IPS DF 19.7 (cell line): ENCODE results near the gene PCBP3.
A peak's percentile ranks its signal among the peaks of the same experiment; 100 is the strongest.

Experiments
- DNase-seq: peaks from one replicate; pipeline ENCODE4 v3.0.0-alpha.2; 2013; ENCODE audit warnings: low read depth, low spot score

Gene PCBP3

GRCh38 chr21:45909238-45909988 lies 265.9 kb downstream of the PCBP3 start:
- no peak for DNase-seq

DNA sequence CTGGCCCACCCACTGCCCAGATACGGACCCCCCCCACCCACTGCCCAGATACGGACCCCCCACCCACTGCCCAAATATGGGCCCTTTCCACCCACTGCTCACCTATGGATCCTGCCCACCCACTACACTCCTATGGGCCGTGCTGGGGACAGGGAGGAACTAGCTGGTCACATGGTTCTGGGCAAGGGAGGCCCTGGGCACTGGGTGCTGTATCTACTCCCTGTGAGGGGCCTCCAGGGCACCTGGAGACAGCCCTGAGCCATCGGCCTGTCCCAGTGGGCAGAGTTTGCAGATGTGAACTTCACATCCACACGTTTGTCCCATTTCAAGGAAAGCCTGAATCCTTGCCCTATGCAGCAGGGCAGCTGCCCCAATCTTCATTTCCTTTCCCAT lies 266.6 kb downstream of the PCBP3 start:
- no peak for DNase-seq

- DNase-seq = no peak
These were observed 267.2 kb downstream of the PCBP3 start for GRCh38 chr21:45910548-45911221.

GRCh38 chr21:45911806-45912325 lies 268.3 kb downstream of the PCBP3 start:
- no peak for DNase-seq

DNA sequence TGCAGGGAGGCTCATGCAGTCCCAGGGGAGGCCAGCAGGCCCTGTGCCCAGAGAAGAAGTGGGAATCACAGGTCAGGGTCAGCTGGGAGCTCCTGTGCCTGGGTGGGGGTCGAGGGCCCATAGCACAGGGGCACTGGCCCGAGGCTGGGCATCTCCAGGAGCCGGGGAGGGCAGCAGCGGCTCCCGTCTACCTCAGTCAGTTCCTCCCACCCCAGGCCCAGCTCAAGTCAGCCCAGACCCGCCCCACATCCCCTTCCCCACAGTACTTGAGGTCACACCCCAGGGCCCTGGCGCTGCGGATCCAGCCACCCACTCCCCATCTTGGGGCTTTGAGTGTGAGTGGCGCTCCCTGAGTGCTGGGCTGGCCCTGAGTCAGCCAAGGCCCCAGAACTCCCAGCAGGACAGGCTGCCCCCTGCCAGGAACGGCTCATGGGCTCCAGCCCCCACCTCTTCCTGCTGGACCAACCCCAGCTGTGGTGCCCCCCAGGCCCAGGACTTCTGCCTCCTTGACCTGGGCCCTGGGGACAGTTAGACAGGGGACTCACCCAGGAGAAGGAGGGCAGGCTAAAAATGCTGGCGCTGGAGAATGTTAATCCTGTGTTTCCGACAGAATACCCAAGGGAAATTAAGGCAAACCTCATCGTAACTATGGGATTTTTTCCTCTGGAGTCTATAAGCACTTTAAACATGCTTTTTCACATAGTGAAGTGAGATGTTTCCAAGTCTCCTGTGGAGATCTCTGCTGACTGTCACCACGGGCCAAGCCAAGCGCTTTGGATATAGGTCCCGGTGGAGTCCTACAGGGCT lies 269.3 kb downstream of the PCBP3 start:
- no peak for DNase-seq

DNA sequence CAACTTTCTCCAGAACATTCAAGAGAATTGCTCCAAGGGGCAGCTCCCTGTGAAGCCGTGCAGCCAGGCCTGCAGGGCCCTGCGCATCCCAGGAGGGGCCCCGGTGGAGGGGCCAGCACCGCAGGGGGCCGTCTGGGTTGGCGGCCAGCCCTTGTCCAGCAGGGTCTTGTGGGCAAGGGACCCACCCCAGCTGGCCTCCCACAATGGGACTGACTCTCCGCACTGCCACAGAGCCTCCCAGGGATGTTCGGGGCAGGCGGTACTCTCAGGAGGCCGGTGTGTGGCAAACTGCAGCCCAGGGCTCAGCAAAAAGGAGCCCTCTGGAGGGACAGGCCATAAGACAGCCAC lies 269.9 kb downstream of the PCBP3 start:
- no peak for DNase-seq

- no peak for DNase-seq
These were observed 270.4 kb downstream of the PCBP3 start for GRCh38 chr21:45913886-45914285.

DNA sequence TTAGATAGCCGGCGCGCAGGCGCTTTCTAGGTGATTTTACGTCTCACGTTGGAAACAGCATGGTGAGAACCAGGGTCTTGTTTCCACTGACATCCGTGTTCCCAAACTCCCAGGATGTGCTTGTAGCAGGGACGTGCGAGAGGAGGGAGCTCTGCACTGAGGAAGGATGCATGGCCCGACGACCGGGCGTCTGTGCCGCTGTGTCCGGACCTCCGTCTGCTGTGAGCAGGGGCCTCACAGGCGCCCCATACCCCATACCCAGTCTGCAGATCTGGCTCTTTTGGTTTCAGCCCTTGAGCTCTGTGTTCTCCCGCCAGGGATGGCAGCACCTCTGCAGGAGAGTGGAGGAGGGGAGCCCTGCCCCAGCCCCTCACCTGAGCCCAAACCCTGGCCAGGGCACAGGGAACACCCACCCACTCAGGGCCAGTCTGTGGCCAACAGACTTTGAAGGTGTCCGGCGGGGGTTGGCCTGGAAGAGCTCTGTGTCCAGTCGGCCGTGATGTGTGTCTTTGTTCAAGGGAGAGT lies 270.9 kb downstream of the PCBP3 start:
- no peak for DNase-seq

DNA sequence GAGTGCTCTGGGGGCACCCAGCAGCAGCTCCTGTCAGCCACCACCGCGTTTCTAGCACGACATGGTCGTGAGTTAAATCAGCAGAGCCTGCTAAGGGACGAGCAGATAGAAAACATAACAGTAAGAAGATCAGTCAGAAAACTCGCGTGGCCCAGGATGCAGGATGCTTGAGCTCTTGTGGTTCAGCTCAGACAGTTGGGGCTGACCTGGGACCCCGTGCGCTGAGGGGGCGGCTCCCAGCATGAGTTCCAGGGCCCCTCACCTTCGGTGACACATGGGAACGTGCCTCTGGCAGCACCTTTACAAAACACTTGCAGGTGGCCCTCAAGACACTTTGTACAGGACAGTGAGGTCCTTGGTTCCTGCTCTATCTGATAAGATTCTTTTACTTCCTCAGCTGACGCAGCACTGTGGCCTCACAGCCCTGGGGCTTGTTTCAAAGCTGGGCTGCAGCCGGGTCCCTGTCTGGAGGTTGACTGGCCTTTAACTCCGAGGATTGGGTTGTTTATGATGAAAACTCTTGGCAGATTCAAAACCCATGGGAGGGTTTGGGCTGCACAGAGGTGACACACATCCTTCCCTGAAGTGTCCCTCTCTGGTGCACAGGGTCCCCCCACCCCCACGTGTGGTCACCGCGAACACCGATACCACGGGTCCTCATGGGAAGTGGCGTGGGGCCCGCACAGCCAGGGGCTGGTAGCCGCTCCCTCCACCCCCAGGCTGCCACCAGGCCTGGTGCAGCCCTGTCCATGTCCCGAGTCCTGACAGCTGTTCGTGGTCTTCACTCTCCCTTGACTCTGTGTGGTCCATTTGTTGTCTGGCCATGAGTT lies 272.7 kb downstream of the PCBP3 start:
- no peak for DNase-seq

DNA sequence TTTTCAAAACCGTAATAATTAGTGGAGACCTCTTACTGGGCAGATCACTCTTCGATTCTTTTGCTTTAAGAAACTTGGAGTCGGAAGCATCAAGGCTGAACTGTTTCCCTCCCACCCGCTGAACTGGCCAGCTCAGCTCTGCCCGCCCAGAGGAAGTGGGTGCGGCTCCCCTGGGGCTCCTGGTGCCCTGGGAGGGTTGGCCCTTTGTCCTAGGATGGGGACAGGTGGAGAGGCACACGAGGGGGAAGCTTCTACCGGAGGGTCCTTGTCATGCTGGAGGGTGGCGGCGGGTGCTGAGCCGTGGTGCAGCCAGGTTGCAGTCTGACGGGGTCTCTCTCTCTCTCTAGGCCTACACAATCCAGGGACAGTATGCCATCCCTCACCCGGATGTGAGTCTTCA lies 273.7 kb downstream of the PCBP3 start:
- no peak for DNase-seq

- no peak for DNase-seq
These were observed 274.5 kb downstream of the PCBP3 start for GRCh38 chr21:45918011-45918410.

DNA sequence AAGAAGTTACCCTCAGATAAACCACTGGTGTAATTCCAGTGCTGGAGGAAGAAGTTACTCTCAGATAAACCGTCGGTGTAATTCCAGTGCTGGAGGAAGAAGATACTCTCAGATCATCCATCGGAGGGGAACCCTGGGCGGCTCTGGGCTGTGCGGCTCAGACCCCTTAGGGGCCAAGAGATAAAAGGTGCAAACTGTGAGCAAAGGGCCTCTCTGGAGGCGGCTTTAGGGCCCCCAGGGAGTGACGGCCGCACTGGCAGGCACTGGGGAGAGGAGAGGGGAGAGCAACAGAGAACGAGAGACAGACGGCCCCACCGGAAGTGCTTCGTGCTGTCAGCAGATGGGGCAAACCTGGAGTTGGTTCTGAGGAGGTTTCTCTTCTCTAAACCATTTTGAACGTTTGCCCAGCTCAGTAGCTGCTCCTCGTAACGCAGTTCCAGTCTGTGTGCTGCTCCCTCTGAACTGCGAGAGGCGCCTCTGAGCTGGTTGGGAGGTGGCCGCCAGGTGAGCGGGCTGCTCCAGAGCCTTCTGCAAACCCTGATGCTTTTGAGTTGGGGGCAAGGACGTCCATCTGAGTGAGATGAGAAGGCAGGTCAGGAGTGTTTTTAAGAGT lies 275.4 kb downstream of the PCBP3 start:
- DNase-seq = no peak

GRCh38 chr21:45919593-45919992 lies 276.1 kb downstream of the PCBP3 start:
- no peak for DNase-seq

- no peak for DNase-seq
These were observed 277.5 kb downstream of the PCBP3 start for GRCh38 chr21:45920824-45921600.

DNA sequence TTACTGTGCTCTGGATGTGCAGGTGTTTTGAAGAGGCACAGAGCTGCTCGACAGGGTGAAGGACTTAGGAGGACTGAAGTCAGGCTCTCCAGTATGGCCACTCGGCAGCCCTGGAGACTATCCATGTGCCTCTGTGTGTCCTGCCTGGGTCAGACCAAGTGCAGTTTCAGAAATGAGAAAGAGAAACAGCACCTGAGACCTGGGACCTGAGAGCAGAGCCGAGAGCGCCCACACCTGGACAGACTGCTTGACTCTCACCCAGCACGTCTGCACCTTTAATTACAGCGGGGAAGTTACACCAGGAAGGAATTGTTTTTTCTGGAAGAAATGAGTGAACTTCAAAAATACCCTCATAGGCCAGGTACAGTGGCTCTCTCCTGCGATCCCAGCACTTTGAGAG lies 278.4 kb downstream of the PCBP3 start:
- no peak for DNase-seq

DNA sequence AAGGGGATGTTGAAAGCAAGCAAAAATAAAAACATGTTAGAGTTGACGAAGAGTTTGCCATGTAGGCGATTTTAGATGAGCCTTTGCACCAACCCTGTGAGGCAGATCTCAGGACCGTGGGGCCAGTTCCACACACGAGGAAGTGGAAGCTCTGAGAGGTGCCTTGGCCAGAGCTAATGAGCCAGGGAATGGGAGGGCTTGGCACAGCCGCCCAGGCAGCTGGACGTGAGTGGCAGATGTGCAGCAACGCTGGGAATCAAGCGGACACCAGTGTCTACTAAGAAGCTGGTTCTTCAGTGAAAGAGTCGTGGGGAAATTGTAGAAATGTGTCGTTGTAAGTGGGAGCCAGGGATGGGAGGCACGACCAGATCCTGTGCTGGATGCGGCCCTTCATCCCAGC lies 279.1 kb downstream of the PCBP3 start:
- DNase-seq = no peak

DNA sequence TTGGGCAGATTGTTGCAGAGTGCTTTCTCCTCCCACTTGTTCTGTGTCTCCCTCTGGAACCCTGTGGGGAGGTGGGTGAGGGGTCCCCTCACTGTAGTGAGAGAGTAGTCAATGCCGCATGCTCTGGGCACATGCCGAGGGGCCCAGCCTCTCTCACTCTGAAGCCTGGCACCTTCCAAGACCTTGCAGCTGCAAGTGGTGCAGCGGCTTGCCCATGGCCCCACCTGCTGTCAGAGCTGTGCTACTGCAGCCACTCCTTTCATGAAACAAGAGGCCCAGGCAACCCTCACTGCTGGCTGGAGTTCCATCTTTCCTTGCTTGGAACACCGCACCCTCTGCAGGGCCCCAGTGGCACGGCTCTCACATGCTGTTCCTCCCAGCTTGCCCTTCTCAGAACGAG lies 279.6 kb downstream of the PCBP3 start:
- peak; percentile 42 for DNase-seq

GRCh38 chr21:45926281-45926680 lies 282.8 kb downstream of the PCBP3 start:
- no peak for DNase-seq

DNA sequence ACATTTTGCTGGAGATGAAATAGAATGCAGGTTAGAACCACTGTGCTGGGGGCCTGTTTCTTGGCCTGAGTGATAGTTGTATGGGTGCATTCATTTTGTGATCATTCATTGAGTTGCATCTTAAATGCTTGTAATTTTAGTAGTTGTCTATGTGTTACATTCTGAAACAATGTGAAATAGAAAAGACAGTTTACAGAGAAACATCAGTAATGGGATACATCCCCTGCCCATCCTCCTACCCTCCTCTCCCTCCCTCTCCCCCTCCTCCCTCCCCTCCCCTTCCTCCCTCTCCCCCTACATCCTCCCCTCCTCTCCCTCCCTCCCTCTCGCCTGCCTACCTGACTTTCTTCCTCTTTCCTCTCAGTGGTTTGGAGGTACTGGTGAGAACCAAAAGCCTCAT lies 283.5 kb downstream of the PCBP3 start:
- no peak for DNase-seq
